RPMI8226 (cell line): Measurements from ENCODE around the gene AP1G2.
"Not testable (repeated sequence)": the region's sequence is repeated elsewhere in the genome, so short reads cannot be mapped to it uniquely, and the experiment has no call there.

Experiments
- DNase-seq: peaks from one replicate; pipeline ENCODE4 v3.0.0-alpha.2; 2015

AP1G2 gene

GRCh38 chr14:23600322-23600707 is 32.7 kb upstream of the AP1G2 start:
- no peak for DNase-seq

- not testable (repeated sequence) for DNase-seq
These were observed 26.6 kb upstream of the AP1G2 start for GRCh38 chr14:23594191-23594590.

GRCh38 chr14:23590198-23590597 is 22.6 kb upstream of the AP1G2 start:
- no peak for DNase-seq

- no peak for DNase-seq
These were observed 22.0 kb upstream of the AP1G2 start for GRCh38 chr14:23589606-23590005.

GRCh38 chr14:23588884-23589598 is 21.4 kb upstream of the AP1G2 start:
- peak; percentile 85 for DNase-seq

GRCh38 chr14:23584527-23585203 is 17.1 kb upstream of the AP1G2 start:
- DNase-seq, result not testable (repeated sequence)

- DNase-seq, result not testable (repeated sequence)
These were observed 16.4 kb upstream of the AP1G2 start for GRCh38 chr14:23583761-23584526.

- no peak for DNase-seq
These were observed 15.5 kb upstream of the AP1G2 start for GRCh38 chr14:23582906-23583760.

- no peak for DNase-seq
These were observed 13.3 kb upstream of the AP1G2 start for GRCh38 chr14:23580948-23581281.

GRCh38 chr14:23580152-23580926 is 12.7 kb upstream of the AP1G2 start:
- no peak for DNase-seq

- no peak for DNase-seq
These were observed 12.1 kb upstream of the AP1G2 start for GRCh38 chr14:23579739-23580138.

- no peak for DNase-seq
These were observed 11.7 kb upstream of the AP1G2 start for GRCh38 chr14:23579311-23579630.

GRCh38 chr14:23578560-23579310 is 11.1 kb upstream of the AP1G2 start, which contains the start of gene JPH4:
Gene JPH4 (minus strand): TSS chr14:23578790. CDS start chr14:23577453, 1,337 bp downstream.
- no peak for DNase-seq

GRCh38 chr14:23577710-23578392 is 10.3 kb upstream of the AP1G2 start:
- DNase-seq, result no peak

- DNase-seq, result no peak
These were observed 9.6 kb upstream of the AP1G2 start for GRCh38 chr14:23577004-23577681.

GRCh38 chr14:23573384-23574015 is 5.9 kb upstream of the AP1G2 start:
- no peak for DNase-seq

GRCh38 chr14:23572836-23573235 is 5.2 kb upstream of the AP1G2 start:
- no peak for DNase-seq

- DNase-seq, result no peak
These were observed 4.9 kb upstream of the AP1G2 start for GRCh38 chr14:23572524-23572828.

- no peak for DNase-seq
These were observed 4.3 kb upstream of the AP1G2 start for GRCh38 chr14:23571701-23572523.
